ENCODE data around the gene TAGLN3. TPM values are rescaled to one million over a fixed set of nuclear protein-coding genes. Genes with fewer than 3 reads are reported as not detected.

The TAGLN3 gene
- total RNA-seq, 1 experiment from 2014 or later, result 0.37 TPM

DNA sequence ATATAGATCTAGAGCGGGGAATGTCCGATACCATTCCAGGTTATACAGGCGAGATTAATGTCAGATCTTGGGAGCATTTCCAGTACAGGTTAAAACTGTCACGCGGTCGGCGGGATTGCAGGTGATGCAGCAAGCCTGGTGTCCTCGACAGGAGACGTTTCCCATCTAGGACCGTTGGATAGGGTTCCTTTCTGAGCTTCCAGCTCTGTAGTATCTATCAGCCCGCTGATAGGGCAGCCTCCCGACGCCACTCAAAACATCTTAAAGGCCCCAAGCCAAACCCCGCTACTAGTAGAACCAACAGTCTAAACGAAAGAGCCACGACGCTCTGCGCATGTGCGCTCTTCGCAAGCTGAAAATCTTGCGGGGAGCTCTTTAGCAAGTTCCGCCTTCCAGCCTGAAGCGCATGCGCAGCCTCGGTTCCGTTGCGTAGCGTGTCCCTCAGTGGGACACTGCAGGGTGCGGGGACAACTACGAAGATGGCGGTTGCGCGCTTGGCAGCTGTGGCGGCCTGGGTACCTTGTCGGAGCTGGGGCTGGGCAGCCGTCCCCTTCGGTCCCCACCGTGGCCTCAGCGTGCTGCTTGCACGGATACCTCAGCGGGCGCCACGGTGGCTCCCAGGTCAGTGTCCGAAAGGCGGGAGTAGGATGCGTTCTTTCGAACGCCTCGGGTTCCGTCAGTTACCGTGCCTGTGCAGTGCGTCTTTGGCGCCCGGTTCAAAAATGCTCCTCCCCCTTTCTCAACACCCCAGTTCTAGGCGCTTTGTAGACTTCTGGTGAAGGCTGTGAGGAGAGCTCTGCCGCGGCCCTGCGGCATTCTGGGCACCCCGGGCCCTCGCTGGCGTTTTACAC is 19.9 kb upstream of the TAGLN3 start, which contains the start of gene ABHD10:
Gene ABHD10 (plus strand): TSS at position 444 of the 851 bp plus-strand sequence. CDS start 36 bp downstream, at position 480.
- Histone ChIP-seq H3K4me3 (ENCODE audit: low read depth, low read length, poor library complexity, severe bottlenecking) (peak within 1 kb of the TSS; percentile 61), H3K27me3 (replicated peaks; ENCODE audit: insufficient read depth, low read depth, low read length, poor library complexity) (no peaks in the 10 kb centered on the region), H3K4me1 (ENCODE audit: insufficient read depth, low read length, poor library complexity, severe bottlenecking) (peaks cover 7% of the 10 kb centered on the region), H3K27ac (ENCODE audit: low read depth, low read length, poor library complexity, severe bottlenecking) (peak within 1 kb of the TSS; percentile 83), H3K36me3 (ENCODE audit: insufficient read depth, low read length, poor library complexity, severe bottlenecking) (peaks cover 4% of the 10 kb centered on the region), H3K9me3 (ENCODE audit: low read depth, low read length, poor library complexity, severe bottlenecking) (no peaks in the 10 kb centered on the region)
- ChIA-PET CTCF (interaction anchor here (2.3 kb wide), 1 partner anchor 35 kb away, joined by 16 read pairs; no protein-coding TSS in a partner anchor), POLR2A (ENCODE audit: low non-redundant PET) (interaction anchor here (0.6 kb wide), 3 partner anchors 17 to 146 kb away, joined by 3 to 18 read pairs (median 3); no protein-coding TSS in a partner anchor)
- DNase-seq (ENCODE audit: low spot score), result peak; percentile 99
- TF ChIP-seq EZH2 (IDR thresholded peaks at IDR 0.05; ENCODE audit: borderline replicate concordance, low read depth, low read length, poor library complexity, severe bottlenecking), result no peak
- TF ChIP-seq, protein P1, sequence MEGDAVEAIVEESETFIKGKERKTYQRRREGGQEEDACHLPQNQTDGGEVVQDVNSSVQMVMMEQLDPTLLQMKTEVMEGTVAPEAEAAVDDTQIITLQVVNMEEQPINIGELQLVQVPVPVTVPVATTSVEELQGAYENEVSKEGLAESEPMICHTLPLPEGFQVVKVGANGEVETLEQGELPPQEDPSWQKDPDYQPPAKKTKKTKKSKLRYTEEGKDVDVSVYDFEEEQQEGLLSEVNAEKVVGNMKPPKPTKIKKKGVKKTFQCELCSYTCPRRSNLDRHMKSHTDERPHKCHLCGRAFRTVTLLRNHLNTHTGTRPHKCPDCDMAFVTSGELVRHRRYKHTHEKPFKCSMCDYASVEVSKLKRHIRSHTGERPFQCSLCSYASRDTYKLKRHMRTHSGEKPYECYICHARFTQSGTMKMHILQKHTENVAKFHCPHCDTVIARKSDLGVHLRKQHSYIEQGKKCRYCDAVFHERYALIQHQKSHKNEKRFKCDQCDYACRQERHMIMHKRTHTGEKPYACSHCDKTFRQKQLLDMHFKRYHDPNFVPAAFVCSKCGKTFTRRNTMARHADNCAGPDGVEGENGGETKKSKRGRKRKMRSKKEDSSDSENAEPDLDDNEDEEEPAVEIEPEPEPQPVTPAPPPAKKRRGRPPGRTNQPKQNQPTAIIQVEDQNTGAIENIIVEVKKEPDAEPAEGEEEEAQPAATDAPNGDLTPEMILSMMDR (conservative IDR thresholded peaks at IDR 0.05; ENCODE audit: low read depth, low read length), result no peak
- TSS peak; percentile 54 for BruUV-seq (replicated peaks)
- intact Hi-C loops (cut with micrococcal nuclease; ENCODE audit: unreplicated experiment), result no loop called here

DNA sequence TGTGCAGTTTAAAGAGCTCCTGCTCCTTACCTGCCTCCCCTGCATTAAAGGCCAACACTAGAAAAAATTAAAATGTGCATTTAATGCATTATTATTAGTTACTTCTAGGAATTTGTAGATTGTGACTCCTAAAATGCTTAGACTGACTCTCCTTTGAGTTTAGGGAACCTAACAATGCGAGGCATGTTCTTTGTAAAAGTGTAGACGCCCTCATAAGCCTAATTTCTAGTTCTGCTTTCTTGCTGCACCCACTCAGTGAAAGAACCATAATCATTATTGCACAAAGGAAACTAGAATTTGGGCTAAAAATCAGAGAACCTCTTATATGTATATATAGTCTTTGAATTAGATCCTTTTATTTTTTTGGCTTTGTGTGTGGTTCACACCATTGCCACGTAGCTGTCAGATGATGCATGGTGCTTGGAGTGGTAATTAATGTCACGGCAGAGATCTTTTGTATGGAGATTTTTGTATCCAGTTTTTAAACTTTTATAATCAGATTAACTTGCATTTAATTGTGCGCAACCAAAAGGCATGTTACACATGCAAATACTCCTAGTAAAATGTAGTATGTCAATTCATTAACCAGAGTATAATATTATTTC is 19.2 kb upstream of the TAGLN3 start:
- H3K9me3 ChIP-seq (ENCODE audit: low read depth, low read length, poor library complexity, severe bottlenecking), result no peaks in the 10 kb centered on the region
- H3K36me3 ChIP-seq (ENCODE audit: insufficient read depth, low read length, poor library complexity, severe bottlenecking), result peaks cover 4% of the 10 kb centered on the region
- DNase-seq (ENCODE audit: low spot score), result peak; percentile 33
- peaks cover 7% of the 10 kb centered on the region for H3K4me1 ChIP-seq (ENCODE audit: insufficient read depth, low read length, poor library complexity, severe bottlenecking)
- H3K27me3 ChIP-seq (replicated peaks; ENCODE audit: insufficient read depth, low read depth, low read length, poor library complexity), result no peaks in the 10 kb centered on the region
- TF ChIP-seq, protein P1 (conservative IDR thresholded peaks at IDR 0.05; ENCODE audit: low read depth, low read length), result no peak
- no peak for TF ChIP-seq EZH2 (IDR thresholded peaks at IDR 0.05; ENCODE audit: borderline replicate concordance, low read depth, low read length, poor library complexity, severe bottlenecking)
- POLR2A ChIA-PET (ENCODE audit: low non-redundant PET), result no interaction called here
- BruUV-seq (replicated peaks), result no TSS peak
- CTCF ChIA-PET, result interaction anchor here (1.4 to 2.3 kb wide), 2 partner anchors 9 to 34 kb away, joined by 3 to 16 read pairs; no protein-coding TSS in a partner anchor
- H3K27ac ChIP-seq (ENCODE audit: low read depth, low read length, poor library complexity, severe bottlenecking), result peak overlapping the region; percentile 83
- intact Hi-C loops (cut with micrococcal nuclease; ENCODE audit: unreplicated experiment), result no loop called here
- H3K4me3 ChIP-seq (ENCODE audit: low read depth, low read length, poor library complexity, severe bottlenecking), result peak overlapping the region; percentile 61

DNA sequence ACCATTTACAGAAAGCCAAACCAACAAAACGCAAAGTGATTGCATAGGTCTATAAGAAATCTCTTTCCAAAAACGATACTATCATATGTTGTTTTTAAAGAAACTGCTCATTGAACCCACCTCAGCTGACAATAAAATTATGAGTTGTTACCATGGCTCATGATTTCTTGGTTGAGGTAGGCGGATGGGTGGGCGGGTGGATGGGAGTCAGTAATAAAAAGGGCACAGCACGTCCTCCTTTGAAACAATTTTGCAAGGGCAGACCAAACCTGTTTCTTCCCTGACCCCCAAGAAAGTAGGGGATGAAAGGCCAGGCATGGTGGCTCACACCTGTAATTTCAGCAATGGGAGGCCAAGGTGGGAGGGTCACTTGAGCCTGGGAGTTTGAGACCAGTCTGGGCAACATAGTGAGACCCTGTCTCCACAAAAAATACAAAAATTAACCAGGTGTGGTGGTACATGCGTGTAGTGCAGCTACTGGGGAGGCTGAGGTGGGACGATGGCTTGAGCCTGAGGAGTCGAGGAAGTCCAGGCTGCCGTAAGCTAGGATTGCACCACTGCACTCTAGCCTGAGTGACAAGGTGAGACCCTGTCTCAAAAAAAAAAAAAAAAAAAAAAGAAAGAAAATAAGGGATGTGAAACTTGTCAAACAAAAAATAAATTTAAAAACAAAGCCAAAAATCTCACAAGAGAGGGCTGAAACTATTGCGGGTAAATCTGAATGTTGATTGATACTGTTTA is 17.8 kb upstream of the TAGLN3 start:
- Histone ChIP-seq H3K4me3 (ENCODE audit: low read depth, low read length, poor library complexity, severe bottlenecking) (no peak overlapping the region), H3K4me1 (ENCODE audit: insufficient read depth, low read length, poor library complexity, severe bottlenecking) (peaks cover 7% of the 10 kb centered on the region), H3K9me3 (ENCODE audit: low read depth, low read length, poor library complexity, severe bottlenecking) (no peaks in the 10 kb centered on the region), H3K27ac (ENCODE audit: low read depth, low read length, poor library complexity, severe bottlenecking) (no peak overlapping the region), H3K36me3 (ENCODE audit: insufficient read depth, low read length, poor library complexity, severe bottlenecking) (peaks cover 4% of the 10 kb centered on the region), H3K27me3 (replicated peaks; ENCODE audit: insufficient read depth, low read depth, low read length, poor library complexity) (no peaks in the 10 kb centered on the region)
- intact Hi-C loops (cut with micrococcal nuclease; ENCODE audit: unreplicated experiment), result no loop called here
- no peak for DNase-seq (ENCODE audit: low spot score)
- TF ChIP-seq EZH2 (IDR thresholded peaks at IDR 0.05; ENCODE audit: borderline replicate concordance, low read depth, low read length, poor library complexity, severe bottlenecking), result no peak
- TF ChIP-seq, protein P1 (conservative IDR thresholded peaks at IDR 0.05; ENCODE audit: low read depth, low read length), result no peak
- CTCF ChIA-PET, result interaction anchor here (0.7 to 1.4 kb wide), 2 partner anchors 8 to 34 kb away, joined by 3 to 7 read pairs; no protein-coding TSS in a partner anchor
- POLR2A ChIA-PET (ENCODE audit: low non-redundant PET), result no interaction called here
- no TSS peak for BruUV-seq (replicated peaks)
